Measurements from ENCODE around the gene TNFSF4.

TNFSF4 gene

DNA sequence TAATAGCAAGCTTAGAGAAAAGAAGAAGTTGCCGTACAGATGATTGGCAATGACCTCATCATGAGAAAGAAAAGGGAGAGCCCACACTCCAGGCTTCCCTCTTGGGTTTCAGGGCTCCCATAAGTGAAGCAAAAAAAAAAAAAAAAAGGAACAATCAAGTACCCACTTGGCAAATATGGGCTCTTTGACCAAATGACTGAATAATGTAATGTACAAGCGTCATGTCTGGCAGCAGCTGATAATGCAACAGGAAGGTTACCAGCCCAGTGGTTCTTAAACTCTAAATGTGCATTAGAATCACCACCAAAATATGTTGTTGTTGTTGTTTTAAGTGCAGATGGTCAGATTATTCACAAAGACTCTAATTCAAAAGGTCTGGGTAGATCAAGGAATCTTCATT, 13.5 kb downstream of the TNFSF4 start:
- no peaks in the 10 kb centered on the region for H3K4me1 ChIP-seq (ENCODE audit: control insufficient read depth, insufficient read depth, low read length)
- 83 to 98% methylated on average over 1 to 2 of the region's 2 CpGs for WGBS, 2 experiments
- no peaks in the 10 kb centered on the region for H3K27me3 ChIP-seq (ENCODE audit: control insufficient read depth, insufficient read depth, low read length, poor library complexity, severe bottlenecking)
- no peaks in the 10 kb centered on the region for H3K9me3 ChIP-seq (ENCODE audit: control insufficient read depth, low read length)
- no peak overlapping the region for H3K27ac ChIP-seq (ENCODE audit: insufficient read depth, low read depth, low read length, poor library complexity, severe bottlenecking)
- no peaks in the 10 kb centered on the region for H3K36me3 ChIP-seq (ENCODE audit: control insufficient read depth, insufficient read depth, low read length)
- no peak overlapping the region for H3K4me3 ChIP-seq (ENCODE audit: insufficient read depth, low read depth, low read length)

DNA sequence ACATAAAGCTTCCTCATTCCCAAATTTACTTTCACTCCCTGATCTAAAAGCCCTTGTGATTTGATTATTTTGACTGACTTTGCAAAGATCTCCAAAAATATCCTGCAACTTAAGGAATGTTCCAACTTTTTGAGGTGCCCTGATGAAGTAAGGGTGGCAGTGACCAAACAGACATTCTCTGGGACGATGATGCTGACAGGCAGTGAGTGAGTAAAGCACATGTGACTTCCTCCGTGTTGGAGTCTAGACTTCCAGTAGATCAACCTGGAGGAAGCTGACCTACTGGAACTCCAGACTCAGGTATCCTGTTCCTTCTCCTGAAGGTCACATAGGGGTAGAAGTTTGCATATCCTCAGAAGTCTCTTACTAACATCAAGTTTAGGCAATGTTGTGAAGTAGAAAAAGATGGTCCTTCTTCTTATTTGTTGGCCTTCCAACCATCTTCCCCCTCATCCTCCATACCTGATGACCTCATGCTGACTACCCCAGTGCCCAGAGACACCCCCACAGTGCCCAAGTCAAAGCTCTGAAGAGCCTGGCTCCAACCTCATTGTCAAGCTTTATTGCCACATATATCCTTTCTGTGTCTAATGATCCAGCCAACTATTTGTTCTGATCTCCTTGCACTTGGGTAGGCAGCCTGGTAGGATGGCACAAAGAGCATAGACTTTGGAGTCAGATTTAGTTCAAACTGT, 16.0 kb downstream of the TNFSF4 start:
- Histone ChIP-seq H3K36me3 (ENCODE audit: control insufficient read depth, insufficient read depth, low read length) (no peaks in the 10 kb centered on the region), H3K9me3 (ENCODE audit: control insufficient read depth, low read length) (no peaks in the 10 kb centered on the region), H3K27me3 (ENCODE audit: control insufficient read depth, insufficient read depth, low read length, poor library complexity, severe bottlenecking) (no peaks in the 10 kb centered on the region), H3K27ac (ENCODE audit: insufficient read depth, low read depth, low read length, poor library complexity, severe bottlenecking) (no peak overlapping the region), H3K4me3 (ENCODE audit: insufficient read depth, low read depth, low read length) (no peak overlapping the region), H3K4me1 (ENCODE audit: control insufficient read depth, insufficient read depth, low read length) (no peaks in the 10 kb centered on the region)
- 94 to 95% methylated on average over 2 of the region's 2 CpGs for WGBS, 2 experiments

DNA sequence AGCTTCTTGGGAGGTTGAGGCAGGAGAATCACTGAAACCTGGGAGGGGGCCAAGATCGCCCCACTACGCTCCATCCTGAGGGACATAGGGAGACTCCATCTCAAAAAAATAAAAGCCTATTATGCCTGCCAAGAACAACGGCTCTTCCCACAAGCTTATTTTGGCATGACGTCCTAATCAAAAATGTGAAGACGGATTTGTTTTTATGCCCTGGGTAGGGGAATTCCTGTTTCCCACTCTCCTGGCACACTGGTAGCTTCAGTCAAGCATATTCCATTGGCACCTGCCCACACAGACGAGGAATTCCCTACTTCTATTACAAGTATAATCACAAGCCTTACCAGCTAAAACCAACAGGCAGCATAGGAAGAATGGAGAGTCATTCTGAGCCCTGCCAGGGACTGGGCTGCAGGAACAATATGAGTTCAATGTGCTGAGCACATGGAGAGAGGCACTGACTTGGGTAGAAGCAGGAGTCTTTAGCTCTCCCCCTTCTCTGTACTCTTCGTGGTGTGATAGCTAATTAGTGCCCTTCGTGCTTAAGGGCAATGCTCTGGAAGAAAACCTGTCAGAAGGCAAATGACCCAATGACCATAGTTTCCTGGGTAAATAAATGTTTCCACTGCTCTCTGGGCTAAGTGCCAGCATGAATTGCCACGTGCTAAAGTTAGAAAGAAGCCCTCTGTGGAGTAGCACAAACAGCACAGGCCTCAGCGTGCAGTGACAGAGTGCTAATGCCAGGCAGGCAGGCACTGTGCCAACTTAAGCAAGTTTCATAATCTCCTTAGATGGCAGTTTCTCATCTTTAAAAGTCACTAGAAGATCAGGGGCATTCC, 16.8 kb downstream of the TNFSF4 start:
- Histone ChIP-seq H3K4me1 (ENCODE audit: control insufficient read depth, insufficient read depth, low read length) (no peaks in the 10 kb centered on the region), H3K9me3 (ENCODE audit: control insufficient read depth, low read length) (no peaks in the 10 kb centered on the region), H3K4me3 (ENCODE audit: insufficient read depth, low read depth, low read length) (no peak overlapping the region), H3K27me3 (ENCODE audit: control insufficient read depth, insufficient read depth, low read length, poor library complexity, severe bottlenecking) (no peaks in the 10 kb centered on the region), H3K27ac (ENCODE audit: insufficient read depth, low read depth, low read length, poor library complexity, severe bottlenecking) (no peak overlapping the region), H3K36me3 (ENCODE audit: control insufficient read depth, insufficient read depth, low read length) (no peaks in the 10 kb centered on the region)
- 90 to 93% methylated on average over 10 of the region's 10 CpGs for WGBS, 2 experiments

GRCh38 chr1:173187671-173188237, 19.4 kb downstream of the TNFSF4 start:
- no peak overlapping the region for H3K27ac ChIP-seq (ENCODE audit: insufficient read depth, low read depth, low read length, poor library complexity, severe bottlenecking)
- 92 to 95% methylated on average over 3 of the region's 3 CpGs for WGBS, 2 experiments
- H3K4me3 ChIP-seq (ENCODE audit: insufficient read depth, low read depth, low read length) = no peak overlapping the region
- H3K27me3 ChIP-seq (ENCODE audit: control insufficient read depth, insufficient read depth, low read length, poor library complexity, severe bottlenecking) = no peaks in the 10 kb centered on the region
- H3K4me1 ChIP-seq (ENCODE audit: control insufficient read depth, insufficient read depth, low read length) = no peaks in the 10 kb centered on the region
- H3K9me3 ChIP-seq (ENCODE audit: control insufficient read depth, low read length) = no peaks in the 10 kb centered on the region
- H3K36me3 ChIP-seq (ENCODE audit: control insufficient read depth, insufficient read depth, low read length) = no peaks in the 10 kb centered on the region

DNA sequence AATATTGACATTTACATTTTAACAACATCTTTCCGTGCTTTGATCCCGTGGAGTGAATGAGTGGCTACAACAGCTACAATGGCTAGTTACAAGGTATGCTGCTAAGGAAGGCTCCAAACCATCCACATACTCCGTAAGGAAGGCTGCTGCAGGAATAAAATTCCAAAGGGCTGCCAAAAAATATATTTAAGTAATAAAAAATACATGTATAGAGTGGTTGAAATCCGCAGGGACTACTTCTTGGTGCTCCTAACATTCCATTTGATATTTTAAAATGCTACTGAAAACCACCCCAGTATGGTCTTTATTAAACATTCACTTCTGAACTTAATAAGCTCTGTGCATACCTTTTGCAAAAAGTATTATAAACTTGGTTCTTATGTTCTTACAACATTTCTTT, 25.3 kb downstream of the TNFSF4 start:
- Histone ChIP-seq H3K4me3 (ENCODE audit: insufficient read depth, low read depth, low read length) (no peak overlapping the region), H3K36me3 (ENCODE audit: control insufficient read depth, insufficient read depth, low read length) (no peaks in the 10 kb centered on the region)
- WGBS, 2 experiments = 92 to 93% methylated on average over 2 to 4 of the region's 4 CpGs

GRCh38 chr1:173176246-173176645, 30.9 kb downstream of the TNFSF4 start:
- no peaks in the 10 kb centered on the region for H3K9me3 ChIP-seq (ENCODE audit: control insufficient read depth, low read length)
- H3K4me1 ChIP-seq (ENCODE audit: control insufficient read depth, insufficient read depth, low read length) = no peaks in the 10 kb centered on the region
- no peaks in the 10 kb centered on the region for H3K27me3 ChIP-seq (ENCODE audit: control insufficient read depth, insufficient read depth, low read length, poor library complexity, severe bottlenecking)
- 83 to 89% methylated on average over 3 of the region's 3 CpGs for WGBS, 2 experiments
- no peak overlapping the region for H3K27ac ChIP-seq (ENCODE audit: insufficient read depth, low read depth, low read length, poor library complexity, severe bottlenecking)
- no peak overlapping the region for H3K4me3 ChIP-seq (ENCODE audit: insufficient read depth, low read depth, low read length)
- no peaks in the 10 kb centered on the region for H3K36me3 ChIP-seq (ENCODE audit: control insufficient read depth, insufficient read depth, low read length)

More for the DNA sequence above, 25.3 kb downstream of the TNFSF4 start:
- H3K27ac ChIP-seq (ENCODE audit: insufficient read depth, low read depth, low read length, poor library complexity, severe bottlenecking) = no peak overlapping the region
- no peaks in the 10 kb centered on the region for H3K4me1 ChIP-seq (ENCODE audit: control insufficient read depth, insufficient read depth, low read length)
- H3K27me3 ChIP-seq (ENCODE audit: control insufficient read depth, insufficient read depth, low read length, poor library complexity, severe bottlenecking) = no peaks in the 10 kb centered on the region
- H3K9me3 ChIP-seq (ENCODE audit: control insufficient read depth, low read length) = no peaks in the 10 kb centered on the region

DNA sequence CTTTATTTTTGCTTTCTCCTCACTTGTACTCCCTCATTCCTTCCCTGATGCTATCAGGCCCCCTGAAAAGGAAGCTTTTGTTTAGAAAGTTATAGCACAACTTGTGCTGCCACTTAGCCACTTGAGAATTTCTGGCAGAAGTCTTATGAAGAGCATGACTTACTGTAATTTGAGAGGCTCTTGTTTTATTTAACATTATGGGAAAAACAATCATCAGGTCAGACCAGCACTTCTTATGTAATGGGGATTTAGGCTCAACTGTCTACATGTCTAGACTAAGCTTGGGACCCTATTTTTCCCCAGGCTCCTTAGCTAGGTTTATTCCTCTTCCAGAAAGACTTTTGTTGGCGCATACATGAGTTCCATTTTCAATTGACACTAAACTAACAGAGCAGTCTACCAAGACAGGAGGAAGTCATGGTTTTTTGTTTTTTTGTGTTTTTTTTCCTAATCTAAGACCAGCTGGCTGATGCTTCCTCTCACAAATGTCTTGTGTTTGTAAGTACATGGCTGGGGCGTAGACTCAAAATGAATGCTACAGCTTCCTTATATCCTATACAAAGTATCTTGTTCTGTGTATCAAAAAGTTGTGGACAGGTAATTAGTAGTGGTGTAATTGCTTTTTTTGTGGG, 31.5 kb downstream of the TNFSF4 start:
- Histone ChIP-seq H3K27me3 (ENCODE audit: control insufficient read depth, insufficient read depth, low read length, poor library complexity, severe bottlenecking) (no peaks in the 10 kb centered on the region), H3K4me1 (ENCODE audit: control insufficient read depth, insufficient read depth, low read length) (no peaks in the 10 kb centered on the region), H3K27ac (ENCODE audit: insufficient read depth, low read depth, low read length, poor library complexity, severe bottlenecking) (no peak overlapping the region), H3K36me3 (ENCODE audit: control insufficient read depth, insufficient read depth, low read length) (no peaks in the 10 kb centered on the region), H3K4me3 (ENCODE audit: insufficient read depth, low read depth, low read length) (no peak overlapping the region), H3K9me3 (ENCODE audit: control insufficient read depth, low read length) (no peaks in the 10 kb centered on the region)
- 90% methylated on average over 2 of the region's 2 CpGs; no CpG with 5 or more reads in 1 of the 2 experiments for WGBS, 2 experiments

GRCh38 chr1:173173388-173173787, 33.7 kb downstream of the TNFSF4 start:
- WGBS, 2 experiments = 92 to 94% methylated on average over 4 of the region's 4 CpGs
- Histone ChIP-seq H3K4me1 (ENCODE audit: control insufficient read depth, insufficient read depth, low read length) (no peaks in the 10 kb centered on the region), H3K36me3 (ENCODE audit: control insufficient read depth, insufficient read depth, low read length) (no peaks in the 10 kb centered on the region), H3K27ac (ENCODE audit: insufficient read depth, low read depth, low read length, poor library complexity, severe bottlenecking) (no peak overlapping the region), H3K4me3 (ENCODE audit: insufficient read depth, low read depth, low read length) (no peak overlapping the region), H3K27me3 (ENCODE audit: control insufficient read depth, insufficient read depth, low read length, poor library complexity, severe bottlenecking) (no peaks in the 10 kb centered on the region), H3K9me3 (ENCODE audit: control insufficient read depth, low read length) (no peaks in the 10 kb centered on the region)

DNA sequence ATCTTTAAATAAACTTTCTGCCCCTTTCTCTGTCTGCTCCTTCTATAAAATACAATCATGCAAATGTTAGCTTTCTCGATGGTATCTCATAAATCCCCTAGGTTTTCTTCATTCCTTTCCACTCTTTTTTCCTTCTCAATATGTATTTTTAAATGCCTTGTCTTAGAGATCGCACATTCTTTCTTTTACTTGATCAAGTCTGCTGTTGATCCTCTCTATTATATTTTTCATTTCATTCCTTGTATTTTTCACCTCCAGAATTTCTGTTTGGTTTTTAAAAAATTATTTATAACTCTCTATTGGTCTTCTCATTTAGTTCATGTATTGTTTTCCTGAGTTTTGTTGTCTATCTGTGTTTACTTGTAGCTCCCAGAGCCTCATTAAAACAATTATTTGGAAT, 36.0 kb downstream of the TNFSF4 start:
- Histone ChIP-seq H3K4me1 (ENCODE audit: control insufficient read depth, insufficient read depth, low read length) (no peaks in the 10 kb centered on the region), H3K9me3 (ENCODE audit: control insufficient read depth, low read length) (no peaks in the 10 kb centered on the region), H3K36me3 (ENCODE audit: control insufficient read depth, insufficient read depth, low read length) (no peaks in the 10 kb centered on the region), H3K27me3 (ENCODE audit: control insufficient read depth, insufficient read depth, low read length, poor library complexity, severe bottlenecking) (no peaks in the 10 kb centered on the region), H3K27ac (ENCODE audit: insufficient read depth, low read depth, low read length, poor library complexity, severe bottlenecking) (no peak overlapping the region), H3K4me3 (ENCODE audit: insufficient read depth, low read depth, low read length) (no peak overlapping the region)
- WGBS, 2 experiments = 83 to 88% methylated on average over 2 of the region's 2 CpGs

GRCh38 chr1:173168941-173169340, 38.2 kb downstream of the TNFSF4 start:
- 83% methylated on average over 1 of the region's 2 CpGs; no CpG with 5 or more reads in 1 of the 2 experiments for WGBS, 2 experiments
- Histone ChIP-seq H3K27me3 (ENCODE audit: control insufficient read depth, insufficient read depth, low read length, poor library complexity, severe bottlenecking) (no peaks in the 10 kb centered on the region), H3K9me3 (ENCODE audit: control insufficient read depth, low read length) (no peaks in the 10 kb centered on the region), H3K36me3 (ENCODE audit: control insufficient read depth, insufficient read depth, low read length) (no peaks in the 10 kb centered on the region), H3K27ac (ENCODE audit: insufficient read depth, low read depth, low read length, poor library complexity, severe bottlenecking) (no peak overlapping the region), H3K4me1 (ENCODE audit: control insufficient read depth, insufficient read depth, low read length) (no peaks in the 10 kb centered on the region), H3K4me3 (ENCODE audit: insufficient read depth, low read depth, low read length) (no peak overlapping the region)
